Purkinje cell (primary cell): Measurements from ENCODE around the gene ACOT4. TPM values are rescaled to one million over a fixed set of nuclear protein-coding genes. Genes with fewer than 3 reads are reported as not detected.

ENCODE experiments used
- polyA plus RNA-seq: library from polyadenylated mRNA; unstranded; fragments of >200 nt; fragmentation: Nextera tagmentation; gene quantifications from 2 replicates; pipeline ENCODE4 v1.2.1, GENCODE V29; 2014

The ACOT4 gene
- polyA plus RNA-seq = 0.13 and 0.83 TPM in 2 replicates

GRCh38 chr14:73591690-73592449, at the start of gene ACOT4:
Gene ACOT4 (plus strand): TSS chr14:73591873. CDS start chr14:73591960, 87 bp downstream.

GRCh38 chr14:73569185-73569958, 22.3 kb upstream of the ACOT4 start, which contains the start of gene ACOT2:
Gene ACOT2 (plus strand): TSS chr14:73569213. CDS start chr14:73569241, 28 bp downstream.

GRCh38 chr14:73612339-73613045, 20.8 kb downstream of the ACOT4 start, which contains the start of gene ACOT6:
Gene ACOT6 (plus strand): TSS chr14:73612517. CDS start chr14:73612572, 55 bp downstream.

GRCh38 chr14:73644531-73645247, 53.0 kb downstream of the ACOT4 start, which contains the start of gene DNAL1:
Gene DNAL1 (plus strand): TSS chr14:73644986. CDS start chr14:73645040, 54 bp downstream.

Other genes with a start within 250 kb of the ACOT4 start
- gene NUMB, start 133.3 kb upstream of the ACOT4 start, polyA plus RNA-seq = 22.4 and 31.3 TPM in 2 replicates
- gene RIOX1, start 100.9 kb upstream of the ACOT4 start, polyA plus RNA-seq = 5.3 and 6.3 TPM in 2 replicates
- 6.6 and 10.0 TPM in 2 replicates for gene ACOT1, start 54.7 kb upstream of the ACOT4 start, polyA plus RNA-seq
- 0.87 and 1.1 TPM in 2 replicates for gene HEATR4, start 32.9 kb upstream of the ACOT4 start, polyA plus RNA-seq
- 24.2 and 26.4 TPM in 2 replicates for gene ACOT2, start 22.7 kb upstream of the ACOT4 start, polyA plus RNA-seq
- not detected in 2 replicates for gene ACOT6, start 20.6 kb downstream of the ACOT4 start, polyA plus RNA-seq
- gene DNAL1, start 53.1 kb downstream of the ACOT4 start, polyA plus RNA-seq = 7.8 and 29.9 TPM in 2 replicates
- 104 and 145 TPM in 2 replicates for gene PNMA1, start 122.5 kb downstream of the ACOT4 start, polyA plus RNA-seq